GM20000 (cell line): ENCODE data around the gene TREM1.
"Not testable (repeated sequence)": the region's sequence is repeated elsewhere in the genome, so short reads cannot be mapped to it uniquely, and the experiment has no call there.

Source experiments
- DNase-seq: peaks from one replicate; pipeline ENCODE4 v3.0.0; 2012; ENCODE audit warnings: low spot score
- CTCF ChIP-seq: IDR thresholded peaks from 2 replicates; pipeline ENCODE4 v1.5.1; 2012; ENCODE audit warnings: mild to moderate bottlenecking, control low read depth; ENCODE audit errors: extremely low read depth, missing control alignments

TREM1 gene

GRCh38 chr6:41247288-41247865 is 39.1 kb downstream of the TREM1 start:
- DNase-seq: no peak
- TF ChIP-seq CTCF: no peak

- not testable (repeated sequence) for DNase-seq
These were observed 40.0 kb downstream of the TREM1 start for GRCh38 chr6:41246529-41246928.

GRCh38 chr6:41239467-41240159 is 46.9 kb downstream of the TREM1 start:
- no peak for DNase-seq
- no peak for TF ChIP-seq CTCF

GRCh38 chr6:41237128-41237527 is 49.4 kb downstream of the TREM1 start:
- no peak for TF ChIP-seq CTCF
- DNase-seq: no peak

- DNase-seq: no peak
- no peak for TF ChIP-seq CTCF
These were observed 50.2 kb downstream of the TREM1 start for GRCh38 chr6:41236276-41236675.

GRCh38 chr6:41232667-41233066 is 53.8 kb downstream of the TREM1 start:
- TF ChIP-seq CTCF: no peak
- no peak for DNase-seq

- DNase-seq: no peak
- TF ChIP-seq CTCF: no peak
These were observed 55.2 kb downstream of the TREM1 start for GRCh38 chr6:41231246-41231645.

- DNase-seq: no peak
- TF ChIP-seq CTCF: no peak
These were observed 56.8 kb downstream of the TREM1 start for GRCh38 chr6:41229721-41230120.
